A204.1 (cell line): ENCODE results near the gene KDM7A.
"Not testable (repeated sequence)": the region's sequence is repeated elsewhere in the genome, so short reads cannot be mapped to it uniquely, and the experiment has no call there.

Experiments used
- FAIRE-seq: peaks from 2 replicates; lab custom pipeline; 2012; peaks lifted over from hg19 to GRCh38; lab: Jason Lieb, UNC

Gene KDM7A

DNA sequence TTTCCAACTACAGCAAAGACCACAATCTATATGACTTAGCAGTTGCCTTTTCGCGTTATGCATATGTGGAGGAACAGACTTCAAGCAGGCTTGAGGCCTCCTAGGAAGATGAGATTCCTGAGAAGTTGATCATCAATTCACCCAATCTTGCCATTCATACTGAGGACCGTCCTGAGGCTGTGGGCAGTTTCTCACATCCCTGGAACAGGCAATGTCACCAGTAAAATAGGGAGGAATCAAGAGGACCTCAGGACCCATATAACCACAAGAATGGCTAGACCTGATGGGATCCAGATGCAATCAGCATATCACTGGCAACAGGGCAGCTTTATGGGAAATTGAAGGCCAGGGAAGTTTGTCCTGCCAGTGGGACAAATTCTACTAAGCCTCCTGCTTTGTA, 17.3 kb downstream of the KDM7A start:
- FAIRE-seq, result no peak

DNA sequence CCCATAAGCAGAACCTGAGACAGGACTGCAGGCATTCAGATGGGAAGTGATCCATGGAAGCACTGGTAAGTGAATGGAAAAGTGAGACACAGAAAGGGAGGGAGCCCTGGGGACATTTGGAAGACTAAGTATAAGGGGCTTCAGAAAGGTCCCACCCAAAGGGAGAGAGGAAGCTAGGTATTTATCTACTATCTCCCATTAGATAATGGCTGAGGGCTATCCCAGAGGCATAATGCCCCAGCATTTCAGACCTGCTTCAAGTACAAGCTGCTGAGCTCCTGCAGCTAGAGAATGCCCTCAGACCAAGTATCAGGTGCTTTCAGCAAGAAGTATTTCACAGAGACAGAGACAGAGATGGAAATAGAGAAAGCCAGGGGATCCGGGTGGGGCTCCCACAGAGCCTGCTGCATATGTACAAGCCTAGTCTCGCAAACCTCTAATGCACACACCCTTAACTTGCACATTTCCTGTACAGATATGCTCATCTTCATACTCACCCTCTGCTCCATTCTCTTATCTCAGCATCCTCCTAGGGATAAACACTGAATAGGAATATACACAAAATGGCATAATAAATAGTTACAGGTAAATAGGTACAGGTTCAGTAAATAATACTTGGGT, 20.2 kb downstream of the KDM7A start:
- FAIRE-seq, result no peak

DNA sequence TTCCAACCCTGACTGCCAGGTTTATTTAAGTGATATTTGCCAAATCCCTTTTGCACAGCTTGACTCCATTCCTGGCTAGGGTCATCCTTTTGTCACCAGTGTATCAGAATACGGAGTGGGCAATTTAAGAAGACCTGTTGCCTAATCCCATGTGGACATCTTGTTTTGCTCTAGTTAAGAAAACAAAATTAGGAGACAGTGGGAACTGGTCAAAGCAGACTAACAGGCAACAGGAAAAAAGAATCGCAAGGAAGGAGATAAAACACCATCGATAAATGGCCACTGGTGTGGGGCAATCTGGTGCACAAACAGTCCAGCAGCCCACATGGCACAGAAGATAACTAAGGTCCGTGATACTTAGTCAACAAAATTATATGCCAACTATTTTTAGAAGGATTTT, 21.4 kb downstream of the KDM7A start:
- no peak for FAIRE-seq

DNA sequence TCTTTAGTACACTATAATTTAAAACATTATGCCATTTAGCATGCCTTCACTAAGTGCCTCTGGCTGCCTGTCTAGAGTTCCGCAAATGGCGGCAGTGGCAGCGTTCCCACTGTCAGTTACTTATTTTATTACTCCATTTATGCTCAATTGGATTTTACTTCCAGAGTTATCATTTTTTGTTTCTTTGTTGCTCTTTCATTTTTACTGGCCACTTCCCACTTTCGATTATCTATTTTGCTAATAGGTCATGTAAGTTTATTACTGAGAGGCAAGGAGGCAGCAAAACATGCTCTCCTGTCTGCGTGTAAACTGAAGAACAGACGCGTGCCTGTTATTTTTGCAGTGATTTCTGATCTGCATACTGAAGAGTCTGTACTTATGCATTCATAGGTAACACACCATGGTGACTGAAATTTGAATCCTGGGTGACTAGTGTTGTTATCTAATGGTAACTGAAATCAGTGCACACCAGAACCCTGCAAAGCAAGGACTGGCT, 23.1 kb downstream of the KDM7A start:
- FAIRE-seq, result no peak

- FAIRE-seq, result no peak
Measured at GRCh38 chr7:140146574-140146973, 30.2 kb downstream of the KDM7A start.

DNA sequence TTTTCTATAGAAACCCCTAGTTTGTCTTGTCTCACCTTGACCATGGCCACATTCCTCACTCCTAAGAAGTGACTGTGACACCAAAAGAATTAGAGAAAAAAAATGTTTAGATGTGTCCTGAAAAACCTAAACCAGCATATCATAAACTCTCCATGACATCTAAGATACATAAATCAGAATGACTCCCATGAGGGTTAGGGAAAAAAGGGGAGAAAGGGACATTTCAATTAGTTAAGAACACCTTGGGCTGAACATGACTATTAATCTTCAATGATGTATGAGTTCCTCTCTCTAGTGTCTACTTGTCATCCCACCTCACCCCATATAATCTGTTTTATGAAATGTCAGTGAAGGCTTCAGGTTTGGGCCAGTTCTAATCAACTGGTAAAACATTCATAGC, 31.1 kb downstream of the KDM7A start:
- FAIRE-seq, result no peak

GRCh38 chr7:140144821-140145220, 32.0 kb downstream of the KDM7A start:
- no peak for FAIRE-seq

GRCh38 chr7:140143997-140144396, 32.8 kb downstream of the KDM7A start:
- FAIRE-seq, result no peak

GRCh38 chr7:140142031-140142430, 34.8 kb downstream of the KDM7A start:
- FAIRE-seq, result peak; percentile 98

DNA sequence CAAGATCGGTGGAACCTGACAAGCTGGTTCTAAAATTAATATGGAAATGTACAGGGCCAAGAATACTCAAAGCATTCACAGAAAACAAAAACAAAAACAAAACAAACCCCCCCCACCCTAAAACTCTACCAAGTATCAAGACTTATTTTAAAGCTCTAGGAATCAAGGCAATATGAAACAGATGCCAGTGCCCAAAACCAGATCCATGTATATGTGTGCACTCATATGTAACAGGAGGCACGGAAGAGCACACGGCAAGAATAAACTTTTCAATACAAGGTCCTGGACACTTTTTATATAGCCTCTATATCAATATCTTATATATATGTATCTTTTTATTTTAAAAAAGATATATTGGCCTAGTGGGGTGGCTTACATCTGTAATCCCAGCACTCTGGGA, 35.5 kb downstream of the KDM7A start:
- FAIRE-seq, result no peak

GRCh38 chr7:140137078-140137477, 39.7 kb downstream of the KDM7A start:
- peak; percentile 80 for FAIRE-seq

GRCh38 chr7:140136073-140136472, 40.7 kb downstream of the KDM7A start:
- FAIRE-seq, result no peak

GRCh38 chr7:140134039-140134438, 42.7 kb downstream of the KDM7A start:
- FAIRE-seq, result no peak

DNA sequence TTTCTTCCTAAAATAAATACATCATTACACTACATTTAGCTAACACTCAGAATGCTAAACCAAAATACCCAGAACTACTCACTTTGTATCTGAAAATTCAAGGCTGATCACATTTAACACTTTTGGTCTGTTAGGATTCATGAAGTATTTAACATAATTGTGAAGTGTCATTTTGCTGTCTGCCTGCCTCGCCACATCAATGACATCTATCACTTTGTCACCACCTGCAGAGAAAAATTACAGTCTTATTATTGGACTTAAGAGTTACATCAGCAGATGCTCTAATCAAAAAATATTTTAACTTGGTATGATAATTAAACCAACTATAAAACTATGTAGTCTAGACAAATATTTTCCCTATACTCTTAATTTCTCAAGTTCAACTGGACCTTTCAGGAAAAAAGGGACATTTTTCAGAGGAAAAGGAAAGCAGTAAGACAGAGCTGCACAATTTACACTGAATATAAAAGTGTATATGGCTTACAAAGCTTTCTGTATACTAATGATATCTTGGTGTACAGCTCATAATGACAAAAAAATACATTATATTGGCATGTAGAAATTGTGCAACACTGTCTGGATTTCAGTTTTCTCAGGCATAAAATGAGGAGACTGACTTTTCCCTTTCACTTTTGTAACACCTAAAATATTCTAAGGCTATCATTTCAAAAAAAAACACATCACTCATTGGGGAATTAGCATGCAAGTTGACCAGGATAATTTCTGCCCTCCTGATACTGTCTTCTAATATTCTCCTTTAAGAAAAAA, 49.2 kb downstream of the KDM7A start:
- FAIRE-seq, result no peak

DNA sequence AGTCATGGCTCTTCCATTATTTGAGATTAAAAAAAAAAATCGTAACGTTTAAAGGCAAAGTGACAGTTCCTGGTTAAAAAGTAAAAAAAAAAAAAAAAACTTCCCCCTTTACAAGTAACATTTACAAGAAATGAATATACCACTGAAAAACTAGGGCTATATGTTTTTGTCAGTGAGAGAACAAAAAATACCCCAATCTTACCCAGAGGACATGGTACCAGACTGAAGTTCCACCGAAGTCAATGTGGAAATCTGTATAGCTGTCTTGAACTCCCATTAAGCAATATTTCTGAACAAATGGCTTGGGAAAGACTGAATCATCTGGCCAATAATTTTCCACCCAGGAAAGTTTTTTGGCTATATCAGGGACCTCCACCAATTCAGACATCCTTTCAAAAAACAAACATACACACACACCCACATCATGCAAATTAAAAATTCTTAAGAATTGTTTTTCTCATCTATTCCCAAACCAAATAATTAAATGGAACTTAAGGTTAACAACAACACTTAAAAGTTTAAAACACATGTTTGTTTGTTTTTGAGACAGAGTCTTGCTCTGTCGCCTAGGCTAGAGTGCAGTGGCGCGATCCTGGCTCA, 50.2 kb downstream of the KDM7A start:
- FAIRE-seq, result peak; percentile 37

DNA sequence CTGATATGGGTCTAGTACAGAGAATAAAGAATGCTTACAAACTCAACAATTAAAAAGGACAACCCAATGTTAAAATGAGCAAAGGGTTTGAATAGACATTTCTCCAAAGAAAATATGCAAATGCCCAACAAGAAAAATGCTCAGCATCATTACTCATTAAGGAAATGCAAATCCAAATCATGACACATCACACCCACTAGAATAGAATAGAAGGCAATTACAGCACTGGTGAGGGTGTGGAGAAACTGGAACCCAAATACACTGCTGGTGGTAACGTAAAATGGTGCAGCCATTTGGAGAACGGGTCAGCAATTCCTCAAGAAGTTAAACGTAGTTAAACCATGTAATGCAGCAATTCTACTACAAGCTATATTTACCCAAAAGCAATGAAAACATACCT, 53.8 kb downstream of the KDM7A start:
- no peak for FAIRE-seq

DNA sequence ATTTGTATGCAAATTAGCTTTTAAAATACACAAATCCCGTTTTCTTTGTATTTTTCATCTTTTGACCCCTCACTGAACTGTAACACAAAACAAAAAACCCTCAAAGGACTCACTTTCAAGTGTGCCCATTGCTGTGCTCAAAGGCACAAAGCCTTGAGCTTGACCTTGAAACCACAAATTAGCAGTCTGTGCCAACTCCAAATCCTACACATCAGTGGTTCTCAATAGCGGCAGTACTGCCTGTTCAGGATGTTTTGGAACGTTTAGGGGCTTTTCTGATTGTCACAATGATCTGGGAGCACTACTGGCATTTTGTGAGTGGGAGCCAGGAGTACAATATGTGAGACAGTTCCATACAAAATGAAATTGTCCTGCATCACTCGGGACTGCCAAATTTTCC, 55.5 kb downstream of the KDM7A start:
- FAIRE-seq, result no peak

DNA sequence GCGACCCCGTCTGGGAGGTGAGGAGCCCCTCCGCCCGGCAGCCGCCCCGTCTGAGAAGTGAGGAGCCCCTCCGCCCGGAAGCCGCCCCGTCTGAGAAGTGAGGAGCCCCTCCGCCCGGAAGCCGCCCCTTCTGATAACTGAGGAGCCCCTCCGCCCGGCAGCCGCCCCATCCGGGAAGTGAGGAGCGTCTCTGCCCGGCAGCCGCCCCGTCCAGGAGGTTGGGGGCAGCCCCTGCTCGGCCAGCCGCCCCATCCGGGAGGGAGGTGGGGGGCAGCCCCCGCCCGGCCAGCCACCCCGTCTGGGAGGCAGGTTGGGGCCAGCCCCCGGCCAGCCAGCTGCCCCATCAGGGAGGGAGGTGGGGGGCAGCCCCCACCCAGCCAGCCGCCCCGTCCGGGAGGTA, 62.0 kb downstream of the KDM7A start:
- FAIRE-seq, result not testable (repeated sequence)

DNA sequence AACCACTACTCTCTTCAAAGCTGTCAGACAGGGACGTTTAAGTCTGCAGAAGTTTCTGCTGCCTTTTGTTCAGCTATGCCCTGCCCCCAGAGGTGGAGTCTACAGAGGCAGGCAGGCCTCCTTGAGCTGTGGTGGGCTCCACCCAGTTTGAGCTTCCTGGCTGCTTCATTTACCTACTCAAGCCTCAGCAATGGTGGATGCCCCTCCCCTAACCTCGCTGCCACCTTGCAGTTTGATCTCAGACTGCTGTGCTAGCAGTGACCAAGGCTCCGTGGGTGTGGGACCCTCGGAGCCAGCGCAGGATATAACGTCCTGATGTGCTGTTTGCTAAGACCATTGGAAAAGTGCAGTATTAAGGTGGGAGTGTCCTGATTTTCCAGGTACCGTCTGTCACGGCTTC, 68.0 kb downstream of the KDM7A start:
- not testable (repeated sequence) for FAIRE-seq

DNA sequence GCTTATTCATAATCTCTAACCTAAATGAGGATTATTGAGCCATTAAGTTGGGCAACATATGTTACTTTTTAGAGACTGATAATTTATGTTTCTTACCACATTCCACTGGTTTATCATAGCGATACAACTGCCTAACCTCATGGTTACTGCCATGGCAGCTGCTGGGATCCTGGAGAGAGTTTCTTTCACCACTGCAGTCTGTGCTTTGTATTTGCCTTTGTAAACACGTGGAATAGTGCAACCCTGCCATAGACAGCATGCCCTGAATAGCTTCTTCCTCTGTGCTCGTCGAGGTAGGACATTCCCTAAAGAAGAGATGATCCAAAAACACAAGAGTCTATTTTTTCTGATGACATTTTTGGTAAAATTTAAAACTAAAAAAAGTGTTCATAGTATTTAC, 80.3 kb downstream of the KDM7A start:
- FAIRE-seq, result no peak

DNA sequence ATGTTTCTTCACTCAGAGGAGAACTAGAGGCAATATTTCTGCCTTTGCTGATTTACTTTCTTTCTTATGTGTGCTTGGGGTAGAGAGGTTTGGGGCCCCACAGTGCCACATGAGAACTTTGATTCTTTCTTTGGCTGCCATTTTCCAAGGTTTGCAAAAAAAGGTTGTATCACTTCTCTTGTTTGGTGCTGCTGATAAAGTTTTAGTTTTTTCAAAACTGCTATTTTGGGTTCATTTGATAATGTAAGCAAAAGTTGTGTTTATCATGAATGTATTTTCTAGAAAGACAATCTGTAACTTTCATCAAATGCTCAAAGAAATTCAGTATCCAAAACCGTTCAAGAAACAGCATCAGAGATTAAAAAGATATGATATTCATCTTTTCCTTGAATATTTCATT, 83.4 kb downstream of the KDM7A start:
- FAIRE-seq, result no peak

DNA sequence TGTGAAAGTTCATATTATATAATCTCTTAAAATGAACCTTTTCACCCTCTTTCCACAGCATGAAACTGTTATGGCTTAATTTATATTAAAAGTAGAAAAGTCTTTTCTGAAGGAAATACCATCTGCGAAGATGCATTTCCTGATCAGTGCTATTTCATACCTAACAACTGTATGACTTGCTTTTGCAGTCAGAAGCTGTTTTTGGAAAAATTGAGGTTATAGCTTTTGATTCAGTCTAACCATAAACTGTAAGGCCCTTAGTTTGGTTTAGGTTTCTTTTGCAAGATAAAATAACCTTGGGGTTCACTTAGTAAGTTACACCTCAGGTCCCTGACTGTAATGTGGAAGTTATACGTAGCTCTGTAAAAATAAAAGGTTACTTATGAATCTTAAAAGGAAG, 91.3 kb downstream of the KDM7A start:
- FAIRE-seq, result no peak

DNA sequence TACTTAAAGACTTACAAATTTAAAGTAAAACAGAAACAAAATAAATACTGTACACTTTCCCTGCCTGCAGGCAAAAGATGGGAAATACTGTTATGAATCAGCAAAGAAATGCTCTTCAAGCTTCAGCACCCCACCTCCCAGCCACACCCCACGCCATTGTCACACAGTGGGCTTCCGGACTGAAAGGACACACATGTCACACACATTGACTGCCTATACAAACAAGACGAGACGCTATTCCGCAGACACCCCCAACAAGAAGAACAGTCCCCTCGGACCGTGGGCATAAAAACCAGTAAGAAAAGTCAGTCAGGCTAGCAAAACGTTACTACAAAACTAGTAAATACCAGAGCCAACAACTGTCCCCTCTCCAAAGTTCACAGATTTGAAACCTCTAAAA, 91.8 kb downstream of the KDM7A start:
- no peak for FAIRE-seq
